MCF 10A (cell line): Measurements from ENCODE around the gene SERTM2. TPM values are rescaled to one million over a fixed set of nuclear protein-coding genes. Genes with fewer than 3 reads are reported as not detected.
"Not testable (repeated sequence)": the region's sequence is repeated elsewhere in the genome, so short reads cannot be mapped to it uniquely, and the experiment has no call there.

Experiments used
- BruUV-seq: library from RNA; stranded (reverse); fragments of 400-500 nt; replicated peaks from 2 replicates; lab custom pipeline; 2021; lab: Mats Ljungman, UMichigan
- CTCF ChIA-PET: fragments of 300-600 bp; sonication (Branson Sonifier 250); formaldehyde crosslinking; extraction: SDS; loops from one replicate; lab custom pipeline; 2021; ENCODE audit warnings: antibody characterized with exemption, inconsistent platforms; lab: Yijun Ruan, JAX
- POLR2A ChIA-PET: fragments of 300-600, 350-650 bp; sonication (Branson Sonifier 250); formaldehyde crosslinking; extraction: SDS; loops from one replicate; lab custom pipeline; 2020; ENCODE audit warnings: antibody characterized with exemption, inconsistent platforms; lab: Yijun Ruan, JAX
- DNase-seq: peaks from one replicate; pipeline ENCODE4 v3.0.0-alpha.2; 2018; ENCODE audit not compliant: unreplicated experiment
- H3K27ac Mint-ChIP-seq: one replicate; pipeline ENCODE4 v1.8.0; 2022; ENCODE audit warnings: mild to moderate bottlenecking, low read depth, mixed read lengths; ENCODE audit not compliant: unreplicated experiment
- H3K27me3 Mint-ChIP-seq: one replicate; pipeline ENCODE4 v1.8.0; 2022; ENCODE audit warnings: mixed read lengths; ENCODE audit not compliant: insufficient read depth, unreplicated experiment
- H3K36me3 Mint-ChIP-seq: one replicate; pipeline ENCODE4 v1.8.0; 2022; ENCODE audit warnings: mild to moderate bottlenecking, moderate library complexity, mixed read lengths; ENCODE audit not compliant: insufficient read depth, unreplicated experiment
- H3K4me1 Mint-ChIP-seq: one replicate; pipeline ENCODE4 v1.8.0; 2022; ENCODE audit warnings: mixed read lengths; ENCODE audit not compliant: insufficient read depth, unreplicated experiment
- H3K4me3 Mint-ChIP-seq: one replicate; pipeline ENCODE4 v1.8.0; 2022; ENCODE audit warnings: mild to moderate bottlenecking, moderate library complexity, mixed read lengths; ENCODE audit not compliant: unreplicated experiment
- H3K9me3 Mint-ChIP-seq: one replicate; pipeline ENCODE4 v1.8.0; 2022; ENCODE audit warnings: mixed read lengths; ENCODE audit not compliant: unreplicated experiment
- intact Hi-C: fragments of 100-400 bp; cut with micrococcal nuclease; formaldehyde crosslinking; loops from 2 replicates; pipeline ENCODE4 v1.14.1; 2022
- total RNA-seq: library from RNA; stranded (reverse); gene quantifications from 2 replicates; pipeline ENCODE4 v1.2.3, GENCODE V29; 2022
- TF ChIP-seq, protein P1 (sequence below): fragments of 200-600 bp; IDR thresholded peaks from one replicate; pipeline ENCODE4 v1.8.0; 2022; ENCODE audit warnings: antibody characterized with exemption, mild to moderate bottlenecking; ENCODE audit not compliant: unreplicated experiment

The SERTM2 gene
- total RNA-seq, 1 experiment from 2014 or later, result not detected

DNA sequence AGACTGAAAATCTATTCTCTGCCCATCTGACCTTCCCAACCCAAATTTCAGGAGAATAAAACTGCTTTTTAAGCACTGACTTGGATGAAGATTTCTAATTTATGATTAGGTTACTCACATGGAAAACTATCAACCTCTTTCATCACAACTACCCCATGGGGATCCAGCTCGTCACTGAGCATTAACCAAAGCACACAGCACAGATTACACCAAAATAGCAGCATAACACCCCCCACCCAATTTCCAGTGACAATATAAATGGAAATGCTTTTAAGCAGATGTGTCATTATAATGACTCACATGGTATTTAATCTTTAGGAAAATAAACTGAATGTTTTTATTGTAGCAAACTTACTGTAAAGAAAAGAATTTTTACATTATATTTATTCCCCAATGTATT is 9.7 kb downstream of the SERTM2 start:
- H3K9me3 Mint-ChIP-seq, result peaks cover 17% of the 10 kb centered on the region
- BruUV-seq, result no TSS peak
- H3K27me3 Mint-ChIP-seq, result peaks cover 60% of the 10 kb centered on the region
- H3K4me1 Mint-ChIP-seq, result no peaks in the 10 kb centered on the region
- intact Hi-C loops, result no loop called here
- H3K36me3 Mint-ChIP-seq, result no peaks in the 10 kb centered on the region
- no peak overlapping the region for H3K27ac Mint-ChIP-seq
- TF ChIP-seq, protein P1, sequence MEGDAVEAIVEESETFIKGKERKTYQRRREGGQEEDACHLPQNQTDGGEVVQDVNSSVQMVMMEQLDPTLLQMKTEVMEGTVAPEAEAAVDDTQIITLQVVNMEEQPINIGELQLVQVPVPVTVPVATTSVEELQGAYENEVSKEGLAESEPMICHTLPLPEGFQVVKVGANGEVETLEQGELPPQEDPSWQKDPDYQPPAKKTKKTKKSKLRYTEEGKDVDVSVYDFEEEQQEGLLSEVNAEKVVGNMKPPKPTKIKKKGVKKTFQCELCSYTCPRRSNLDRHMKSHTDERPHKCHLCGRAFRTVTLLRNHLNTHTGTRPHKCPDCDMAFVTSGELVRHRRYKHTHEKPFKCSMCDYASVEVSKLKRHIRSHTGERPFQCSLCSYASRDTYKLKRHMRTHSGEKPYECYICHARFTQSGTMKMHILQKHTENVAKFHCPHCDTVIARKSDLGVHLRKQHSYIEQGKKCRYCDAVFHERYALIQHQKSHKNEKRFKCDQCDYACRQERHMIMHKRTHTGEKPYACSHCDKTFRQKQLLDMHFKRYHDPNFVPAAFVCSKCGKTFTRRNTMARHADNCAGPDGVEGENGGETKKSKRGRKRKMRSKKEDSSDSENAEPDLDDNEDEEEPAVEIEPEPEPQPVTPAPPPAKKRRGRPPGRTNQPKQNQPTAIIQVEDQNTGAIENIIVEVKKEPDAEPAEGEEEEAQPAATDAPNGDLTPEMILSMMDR, result no peak
- H3K4me3 Mint-ChIP-seq, result no peak overlapping the region
- ChIA-PET CTCF (no interaction called here), POLR2A (interaction anchor here (1.4 kb wide), 1 partner anchor 9 kb away, joined by 3 read pairs; the partner anchor contains the start of gene SERTM2)
- no peak for DNase-seq

DNA sequence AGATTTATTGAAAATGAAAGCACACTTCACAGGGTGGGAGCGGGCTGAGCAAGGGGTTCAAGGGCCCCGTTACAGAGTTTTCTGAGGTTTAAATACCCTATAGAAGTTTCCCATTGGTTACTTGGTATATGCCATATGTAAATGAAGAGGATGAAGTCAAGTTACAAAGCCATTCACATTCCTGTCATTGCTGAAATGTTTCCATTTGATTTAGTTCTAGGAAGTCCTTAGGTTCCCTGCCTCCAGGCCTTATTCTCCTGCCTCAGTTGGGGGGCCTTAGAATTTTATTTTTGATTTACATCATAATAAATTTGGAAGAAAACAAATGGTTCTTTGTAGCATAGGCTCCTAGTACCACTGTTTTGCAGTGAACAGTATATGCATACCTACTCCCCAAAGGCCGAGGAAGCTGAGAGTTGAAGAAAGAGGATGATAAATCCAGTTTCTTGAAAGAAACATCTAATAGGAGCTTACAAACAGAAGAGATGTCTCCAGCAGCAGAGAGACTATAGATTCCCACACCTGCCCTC is 31.8 kb downstream of the SERTM2 start:
- H3K4me1 Mint-ChIP-seq, result peaks cover 7% of the 10 kb centered on the region

DNA sequence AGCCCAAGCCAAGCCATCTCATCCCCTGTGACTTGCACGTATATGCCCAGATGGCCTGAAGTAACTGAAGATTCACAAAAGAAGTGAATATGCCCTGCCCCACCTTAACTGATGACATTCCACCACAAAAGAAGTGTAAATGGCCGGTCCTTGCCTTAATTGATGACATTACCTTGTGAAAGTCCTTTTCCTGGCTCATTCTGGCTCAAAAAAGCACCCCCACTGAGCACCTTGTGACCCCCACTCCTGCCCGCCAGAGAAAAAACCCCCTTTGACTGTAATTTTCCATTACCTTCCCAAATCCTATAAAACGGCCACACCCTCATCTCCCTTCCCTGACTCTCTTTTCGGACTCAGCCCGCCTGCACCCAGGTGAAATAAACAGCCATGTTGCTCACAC is 37.8 kb downstream of the SERTM2 start:
- POLR2A ChIA-PET, DNase-seq, H3K36me3 Mint-ChIP-seq, intact Hi-C loops, BruUV-seq, H3K9me3 Mint-ChIP-seq, H3K27ac Mint-ChIP-seq, H3K4me1 Mint-ChIP-seq, CTCF ChIA-PET, H3K4me3 Mint-ChIP-seq: not testable (repeated sequence)
- peaks cover 93% of the 10 kb centered on the region for H3K27me3 Mint-ChIP-seq

More for the DNA sequence above, 31.8 kb downstream of the SERTM2 start:
- intact Hi-C loops, result no loop called here
- no peaks in the 10 kb centered on the region for H3K36me3 Mint-ChIP-seq
- DNase-seq, result no peak
- CTCF ChIA-PET, result no interaction called here
- H3K9me3 Mint-ChIP-seq, result no peaks in the 10 kb centered on the region
- POLR2A ChIA-PET, result no interaction called here
- BruUV-seq, result no TSS peak
- TF ChIP-seq, protein P1, result no peak
- no peak overlapping the region for H3K4me3 Mint-ChIP-seq
- H3K27ac Mint-ChIP-seq, result no peak overlapping the region
- H3K27me3 Mint-ChIP-seq, result peaks cover 74% of the 10 kb centered on the region

DNA sequence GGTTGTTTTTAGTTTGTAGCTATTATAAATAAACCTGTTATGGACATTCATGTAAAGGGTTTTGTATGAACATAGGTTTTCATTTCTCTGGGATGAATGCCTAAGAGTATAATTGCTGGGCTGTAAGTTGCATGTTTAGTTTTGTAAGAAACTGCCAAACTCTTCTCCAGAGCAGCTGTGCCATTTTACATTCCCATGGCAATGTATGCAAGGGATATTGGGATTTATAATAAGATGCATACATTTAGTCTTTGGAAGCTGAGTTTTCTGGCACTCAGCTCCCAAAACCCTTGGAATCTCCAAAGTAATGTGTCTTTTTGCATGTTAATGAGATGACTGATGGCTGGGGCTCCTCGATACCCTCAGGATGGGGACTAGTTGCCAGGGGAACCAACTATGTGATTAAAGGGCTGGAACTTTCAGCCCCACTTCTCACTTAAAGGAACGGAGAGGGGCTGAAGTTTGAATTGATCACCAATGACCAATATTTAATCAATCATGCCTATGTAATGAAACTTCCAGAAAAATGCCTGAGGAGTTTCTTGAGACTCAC is 44.0 kb downstream of the SERTM2 start:
- Mint-ChIP-seq H3K36me3 (no peaks in the 10 kb centered on the region), H3K4me1 (no peaks in the 10 kb centered on the region), H3K27me3 (peaks cover 60% of the 10 kb centered on the region), H3K4me3 (no peak overlapping the region), H3K9me3 (no peaks in the 10 kb centered on the region), H3K27ac (no peak overlapping the region)
- BruUV-seq, result no TSS peak
- CTCF ChIA-PET, result interaction anchor here (0.5 to 0.7 kb wide), 2 partner anchors 109 to 364 kb away, joined by 3 read pairs; no protein-coding TSS in a partner anchor
- intact Hi-C loops, result no loop called here
- TF ChIP-seq, protein P1, result no peak
- POLR2A ChIA-PET, result no interaction called here
- no peak for DNase-seq
